ENCODE measurements around the gene PPP1R2C.

Gene PPP1R2C

GRCh38 chrX:42776195-42776594 lies 1.8 kb downstream of the PPP1R2C start:
- no peak overlapping the region for H2AFZ ChIP-seq (ENCODE audit: low read length)
- WGBS, 2 donors (ENCODE audit: extremely low coverage in 2 of 2, insufficient read length in 2 of 2, insufficient replicate concordance in 1 of 2): no CpG with 5 or more reads among the region's 3 CpGs
- no peak overlapping the region for H4K91ac ChIP-seq (ENCODE audit: low read depth, low read length, poor library complexity)
- H2BK5ac ChIP-seq (ENCODE audit: low read length): no peak overlapping the region
- no peak overlapping the region for H3K23ac ChIP-seq (ENCODE audit: low read depth, low read length, poor library complexity)
- H3K4me3 ChIP-seq (ENCODE audit: low read length in 2 of 2): no peak overlapping the region
- no peak overlapping the region for H3K27ac ChIP-seq (replicated peaks; ENCODE audit: low read length)
- H3K9me3 ChIP-seq (replicated peaks in 1 of 2; ENCODE audit: control insufficient read depth in 2 of 2, insufficient read depth in 1 of 2, low read depth in 1 of 2, low read length in 2 of 2): peaks cover 0 to 3% of the 10 kb centered on the region in 2 donors
- H4K8ac ChIP-seq (ENCODE audit: low read depth, low read length): no peak overlapping the region
- H3K14ac ChIP-seq (ENCODE audit: low read length): no peak overlapping the region
- H3K79me1 ChIP-seq (ENCODE audit: low read depth, low read length): no peaks in the 10 kb centered on the region
- H3K9ac ChIP-seq (ENCODE audit: low read depth, low read length, poor library complexity): no peak overlapping the region
- no peak overlapping the region for H3K4ac ChIP-seq (ENCODE audit: low read length)
- no peak for DNase-seq (ENCODE audit: low spot score)
- no peak overlapping the region for H2AK5ac ChIP-seq (ENCODE audit: low read depth, low read length)
- H2BK120ac ChIP-seq (ENCODE audit: low read depth, low read length): no peak overlapping the region
- no peaks in the 10 kb centered on the region for H3K27me3 ChIP-seq (ENCODE audit: control insufficient read depth in 3 of 3, insufficient read depth in 3 of 3, low read depth in 1 of 3, low read length in 3 of 3)
- H3K18ac ChIP-seq (ENCODE audit: low read length): no peak overlapping the region
- no peak overlapping the region for H2BK12ac ChIP-seq (ENCODE audit: low read length)
- no peak overlapping the region for H3K4me2 ChIP-seq (ENCODE audit: insufficient read depth, low read length, poor library complexity, severe bottlenecking)
- H3K4me1 ChIP-seq (ENCODE audit: control insufficient read depth in 2 of 2, insufficient read depth in 1 of 2, low read depth in 1 of 2, low read length in 2 of 2): no peaks in the 10 kb centered on the region
- no peak overlapping the region for H2BK15ac ChIP-seq (ENCODE audit: low read length)
- H3K36me3 ChIP-seq (replicated peaks in 1 of 2; ENCODE audit: control insufficient read depth in 2 of 2, insufficient read depth in 2 of 2, low read length in 2 of 2): no peaks in the 10 kb centered on the region

- no peak for DNase-seq (ENCODE audit: low spot score)
- H3K27ac ChIP-seq (replicated peaks; ENCODE audit: low read length): no peak overlapping the region
- H2BK12ac ChIP-seq (ENCODE audit: low read length): no peak overlapping the region
- H3K36me3 ChIP-seq (replicated peaks in 1 of 2; ENCODE audit: control insufficient read depth in 2 of 2, insufficient read depth in 2 of 2, low read length in 2 of 2): no peaks in the 10 kb centered on the region
- no peak overlapping the region for H3K9ac ChIP-seq (ENCODE audit: low read depth, low read length, poor library complexity)
- H3K4me3 ChIP-seq (ENCODE audit: low read length in 2 of 2): no peak overlapping the region
- no peak overlapping the region for H2BK15ac ChIP-seq (ENCODE audit: low read length)
- H3K79me1 ChIP-seq (ENCODE audit: low read depth, low read length): no peaks in the 10 kb centered on the region
- H2AK5ac ChIP-seq (ENCODE audit: low read depth, low read length): no peak overlapping the region
- no peak overlapping the region for H3K4ac ChIP-seq (ENCODE audit: low read length)
- H3K14ac ChIP-seq (ENCODE audit: low read length): no peak overlapping the region
- no peak overlapping the region for H2BK120ac ChIP-seq (ENCODE audit: low read depth, low read length)
- H3K23ac ChIP-seq (ENCODE audit: low read depth, low read length, poor library complexity): no peak overlapping the region
- H3K4me2 ChIP-seq (ENCODE audit: insufficient read depth, low read length, poor library complexity, severe bottlenecking): no peak overlapping the region
- no peaks in the 10 kb centered on the region for H3K9me3 ChIP-seq (replicated peaks in 1 of 2; ENCODE audit: control insufficient read depth in 2 of 2, insufficient read depth in 1 of 2, low read depth in 1 of 2, low read length in 2 of 2)
- H3K4me1 ChIP-seq (ENCODE audit: control insufficient read depth in 2 of 2, insufficient read depth in 1 of 2, low read depth in 1 of 2, low read length in 2 of 2): no peaks in the 10 kb centered on the region
- H4K8ac ChIP-seq (ENCODE audit: low read depth, low read length): no peak overlapping the region
- no peak overlapping the region for H3K18ac ChIP-seq (ENCODE audit: low read length)
- H4K91ac ChIP-seq (ENCODE audit: low read depth, low read length, poor library complexity): no peak overlapping the region
- WGBS, 2 donors (ENCODE audit: extremely low coverage in 2 of 2, insufficient read length in 2 of 2, insufficient replicate concordance in 1 of 2): no CpG with 5 or more reads among the region's 2 CpGs
- H3K27me3 ChIP-seq (ENCODE audit: control insufficient read depth in 3 of 3, insufficient read depth in 3 of 3, low read depth in 1 of 3, low read length in 3 of 3): no peaks in the 10 kb centered on the region
- no peak overlapping the region for H2AFZ ChIP-seq (ENCODE audit: low read length)
- H2BK5ac ChIP-seq (ENCODE audit: low read length): no peak overlapping the region
Measured at GRCh38 chrX:42772874-42773273, 5.1 kb downstream of the PPP1R2C start.

GRCh38 chrX:42771506-42772335 lies 6.2 kb downstream of the PPP1R2C start:
- Histone ChIP-seq H4K91ac (ENCODE audit: low read depth, low read length, poor library complexity) (no peak overlapping the region), H3K4ac (ENCODE audit: low read length) (no peak overlapping the region), H2BK12ac (ENCODE audit: low read length) (no peak overlapping the region), H2AK5ac (ENCODE audit: low read depth, low read length) (no peak overlapping the region), H3K4me3 (ENCODE audit: low read length in 2 of 2) (no peak overlapping the region), H3K79me1 (ENCODE audit: low read depth, low read length) (no peaks in the 10 kb centered on the region), H2AFZ (ENCODE audit: low read length) (no peak overlapping the region), H3K9ac (ENCODE audit: low read depth, low read length, poor library complexity) (no peak overlapping the region), H3K27me3 (ENCODE audit: control insufficient read depth in 3 of 3, insufficient read depth in 3 of 3, low read depth in 1 of 3, low read length in 3 of 3) (no peaks in the 10 kb centered on the region), H3K27ac (replicated peaks; ENCODE audit: low read length) (no peak overlapping the region), H3K36me3 (replicated peaks in 1 of 2; ENCODE audit: control insufficient read depth in 2 of 2, insufficient read depth in 2 of 2, low read length in 2 of 2) (no peaks in the 10 kb centered on the region), H3K9me3 (replicated peaks in 1 of 2; ENCODE audit: control insufficient read depth in 2 of 2, insufficient read depth in 1 of 2, low read depth in 1 of 2, low read length in 2 of 2) (no peaks in the 10 kb centered on the region), H3K23ac (ENCODE audit: low read depth, low read length, poor library complexity) (no peak overlapping the region), H2BK120ac (ENCODE audit: low read depth, low read length) (no peak overlapping the region), H4K8ac (ENCODE audit: low read depth, low read length) (no peak overlapping the region), H3K18ac (ENCODE audit: low read length) (no peak overlapping the region), H3K14ac (ENCODE audit: low read length) (no peak overlapping the region), H2BK15ac (ENCODE audit: low read length) (no peak overlapping the region), H2BK5ac (ENCODE audit: low read length) (no peak overlapping the region), H3K4me1 (ENCODE audit: control insufficient read depth in 2 of 2, insufficient read depth in 1 of 2, low read depth in 1 of 2, low read length in 2 of 2) (no peaks in the 10 kb centered on the region), H3K4me2 (ENCODE audit: insufficient read depth, low read length, poor library complexity, severe bottlenecking) (no peak overlapping the region)
- WGBS, 2 donors (ENCODE audit: extremely low coverage in 2 of 2, insufficient read length in 2 of 2, insufficient replicate concordance in 1 of 2): no CpG with 5 or more reads among the region's 2 CpGs
- no peak for DNase-seq (ENCODE audit: low spot score)

GRCh38 chrX:42770566-42770965 lies 7.4 kb downstream of the PPP1R2C start:
- Histone ChIP-seq H2BK5ac (ENCODE audit: low read length) (no peak overlapping the region), H3K36me3 (replicated peaks in 1 of 2; ENCODE audit: control insufficient read depth in 2 of 2, insufficient read depth in 2 of 2, low read length in 2 of 2) (no peaks in the 10 kb centered on the region), H3K4me3 (ENCODE audit: low read length in 2 of 2) (no peak overlapping the region), H3K14ac (ENCODE audit: low read length) (no peak overlapping the region), H3K4me1 (ENCODE audit: control insufficient read depth in 2 of 2, insufficient read depth in 1 of 2, low read depth in 1 of 2, low read length in 2 of 2) (no peaks in the 10 kb centered on the region), H2AK5ac (ENCODE audit: low read depth, low read length) (no peak overlapping the region), H2BK120ac (ENCODE audit: low read depth, low read length) (no peak overlapping the region), H4K91ac (ENCODE audit: low read depth, low read length, poor library complexity) (no peak overlapping the region), H3K23ac (ENCODE audit: low read depth, low read length, poor library complexity) (no peak overlapping the region), H3K27ac (replicated peaks; ENCODE audit: low read length) (no peak overlapping the region), H3K9ac (ENCODE audit: low read depth, low read length, poor library complexity) (no peak overlapping the region), H4K8ac (ENCODE audit: low read depth, low read length) (no peak overlapping the region), H3K79me1 (ENCODE audit: low read depth, low read length) (no peaks in the 10 kb centered on the region), H3K4me2 (ENCODE audit: insufficient read depth, low read length, poor library complexity, severe bottlenecking) (no peak overlapping the region), H2BK12ac (ENCODE audit: low read length) (no peak overlapping the region), H2AFZ (ENCODE audit: low read length) (no peak overlapping the region), H3K27me3 (ENCODE audit: control insufficient read depth in 3 of 3, insufficient read depth in 3 of 3, low read depth in 1 of 3, low read length in 3 of 3) (no peaks in the 10 kb centered on the region), H3K9me3 (replicated peaks in 1 of 2; ENCODE audit: control insufficient read depth in 2 of 2, insufficient read depth in 1 of 2, low read depth in 1 of 2, low read length in 2 of 2) (no peaks in the 10 kb centered on the region), H3K18ac (ENCODE audit: low read length) (no peak overlapping the region), H3K4ac (ENCODE audit: low read length) (no peak overlapping the region), H2BK15ac (ENCODE audit: low read length) (no peak overlapping the region)
- WGBS, 2 donors (ENCODE audit: extremely low coverage in 2 of 2, insufficient read length in 2 of 2, insufficient replicate concordance in 1 of 2): no CpG with 5 or more reads among the region's 3 CpGs
- DNase-seq (ENCODE audit: low spot score): no peak
